HFFc6 (cell line): ENCODE results near the gene MAFB. TPM values are rescaled to one million over a fixed set of nuclear protein-coding genes. Genes with fewer than 3 reads are reported as not detected.

Experiments
- DNase-seq: peaks from one replicate; pipeline ENCODE4 v3.0.0-alpha.2; 2018
- H3K27ac Mint-ChIP-seq: 2 replicates; pipeline ENCODE4 v1.8.0; 2020; ENCODE audit warnings: mild to moderate bottlenecking, mixed read lengths
- H3K27me3 Mint-ChIP-seq: 2 replicates; pipeline ENCODE4 v1.8.0; 2021; ENCODE audit warnings: mild to moderate bottlenecking, moderate library complexity, mixed read lengths; ENCODE audit not compliant: insufficient read depth
- H3K36me3 Mint-ChIP-seq: 2 replicates; pipeline ENCODE4 v1.8.0; 2021; ENCODE audit warnings: low read depth, mixed read lengths
- H3K4me1 Mint-ChIP-seq: 2 replicates; pipeline ENCODE4 v1.8.0; 2020; ENCODE audit warnings: low read depth, mixed read lengths
- H3K4me3 Mint-ChIP-seq: 2 replicates; pipeline ENCODE4 v1.8.0; 2020; ENCODE audit warnings: mild to moderate bottlenecking, moderate library complexity, mixed read lengths
- H3K9me3 Mint-ChIP-seq: 2 replicates; pipeline ENCODE4 v1.8.0; 2020; ENCODE audit warnings: mild to moderate bottlenecking, mixed read lengths
- total RNA-seq, 6 experiments: library from RNA; stranded (reverse); fragmentation: NEBNext Ultra II Directional; extraction: Animal tissue kit (Norgen Biotek cat#: 25700); gene quantifications; 2 replicates in 1 of 6; 3 replicates in 5 of 6; pipeline ENCODE4 v1.2.3, GENCODE V29; 2021
- TF ChIP-seq, protein P1 (sequence below): fragments of 200-600 bp; sonication (generic); IDR thresholded peaks from 2 replicates; pipeline ENCODE4 v1.5.0; 2021; ENCODE audit warnings: antibody characterized with exemption, mild to moderate bottlenecking

MAFB gene
- total RNA-seq, 6 experiments from 2014 or later = 0.05 TPM; not detected in 5

- no peak for DNase-seq
- H3K27ac Mint-ChIP-seq = no peak overlapping the region
- TF ChIP-seq, protein P1, sequence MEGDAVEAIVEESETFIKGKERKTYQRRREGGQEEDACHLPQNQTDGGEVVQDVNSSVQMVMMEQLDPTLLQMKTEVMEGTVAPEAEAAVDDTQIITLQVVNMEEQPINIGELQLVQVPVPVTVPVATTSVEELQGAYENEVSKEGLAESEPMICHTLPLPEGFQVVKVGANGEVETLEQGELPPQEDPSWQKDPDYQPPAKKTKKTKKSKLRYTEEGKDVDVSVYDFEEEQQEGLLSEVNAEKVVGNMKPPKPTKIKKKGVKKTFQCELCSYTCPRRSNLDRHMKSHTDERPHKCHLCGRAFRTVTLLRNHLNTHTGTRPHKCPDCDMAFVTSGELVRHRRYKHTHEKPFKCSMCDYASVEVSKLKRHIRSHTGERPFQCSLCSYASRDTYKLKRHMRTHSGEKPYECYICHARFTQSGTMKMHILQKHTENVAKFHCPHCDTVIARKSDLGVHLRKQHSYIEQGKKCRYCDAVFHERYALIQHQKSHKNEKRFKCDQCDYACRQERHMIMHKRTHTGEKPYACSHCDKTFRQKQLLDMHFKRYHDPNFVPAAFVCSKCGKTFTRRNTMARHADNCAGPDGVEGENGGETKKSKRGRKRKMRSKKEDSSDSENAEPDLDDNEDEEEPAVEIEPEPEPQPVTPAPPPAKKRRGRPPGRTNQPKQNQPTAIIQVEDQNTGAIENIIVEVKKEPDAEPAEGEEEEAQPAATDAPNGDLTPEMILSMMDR = no peak
- H3K36me3 Mint-ChIP-seq = no peaks in the 10 kb centered on the region
- H3K4me1 Mint-ChIP-seq = no peaks in the 10 kb centered on the region
- peak overlapping the region; percentile 53; the same call in 1 of the 2 replicates for H3K4me3 Mint-ChIP-seq
- H3K9me3 Mint-ChIP-seq = no peaks in the 10 kb centered on the region
- peaks cover 35% of the 10 kb centered on the region for H3K27me3 Mint-ChIP-seq
These were observed 622 bp downstream of the MAFB start for GRCh38 chr20:40688129-40689099.

- TF ChIP-seq, protein P1 = no peak
- no peak for DNase-seq
- no peak overlapping the region for H3K27ac Mint-ChIP-seq
- no peaks in the 10 kb centered on the region for H3K9me3 Mint-ChIP-seq
- peaks cover 34% of the 10 kb centered on the region for H3K27me3 Mint-ChIP-seq
- no peaks in the 10 kb centered on the region for H3K36me3 Mint-ChIP-seq
- H3K4me3 Mint-ChIP-seq = no peak overlapping the region
- H3K4me1 Mint-ChIP-seq = no peaks in the 10 kb centered on the region
These were observed 1.5 kb downstream of the MAFB start for GRCh38 chr20:40687384-40688128.

DNA sequence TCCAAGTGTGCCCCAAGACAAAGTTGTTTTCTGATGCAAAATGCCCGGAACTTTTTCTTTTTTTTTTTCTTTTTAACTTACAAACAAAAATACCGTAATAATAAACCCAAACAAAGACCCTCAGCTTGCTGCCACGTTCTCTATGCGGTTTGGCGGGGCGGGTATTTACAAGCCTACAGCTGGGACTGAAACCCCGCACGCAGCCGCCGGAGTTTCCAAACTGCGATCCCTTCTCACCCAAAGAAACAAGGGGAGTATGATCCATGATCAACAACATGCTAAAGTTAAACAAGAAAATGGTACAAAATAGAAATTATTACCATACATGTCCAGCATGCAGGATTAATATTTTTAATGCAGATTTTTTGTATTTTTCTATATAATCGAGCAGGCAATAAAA is 2.1 kb downstream of the MAFB start:
- Mint-ChIP-seq H3K27ac (no peak overlapping the region), H3K4me3 (no peak overlapping the region), H3K9me3 (no peaks in the 10 kb centered on the region), H3K27me3 (peaks cover 33% of the 10 kb centered on the region), H3K36me3 (no peaks in the 10 kb centered on the region), H3K4me1 (no peaks in the 10 kb centered on the region)
- TF ChIP-seq, protein P1 = no peak
- no peak for DNase-seq

- Mint-ChIP-seq H3K27me3 (peaks cover 32% of the 10 kb centered on the region), H3K36me3 (no peaks in the 10 kb centered on the region), H3K27ac (no peak overlapping the region), H3K4me1 (no peaks in the 10 kb centered on the region), H3K4me3 (no peak overlapping the region), H3K9me3 (no peaks in the 10 kb centered on the region)
- no peak for DNase-seq
- TF ChIP-seq, protein P1 = no peak
These were observed 2.6 kb downstream of the MAFB start for GRCh38 chr20:40686434-40686882.

GRCh38 chr20:40685349-40685748 is 3.7 kb downstream of the MAFB start:
- H3K27ac Mint-ChIP-seq = no peak overlapping the region
- TF ChIP-seq, protein P1 = no peak
- no peak overlapping the region for H3K4me3 Mint-ChIP-seq
- no peaks in the 10 kb centered on the region for H3K4me1 Mint-ChIP-seq
- H3K27me3 Mint-ChIP-seq = peaks cover 29% of the 10 kb centered on the region
- no peaks in the 10 kb centered on the region for H3K9me3 Mint-ChIP-seq
- DNase-seq = no peak
- H3K36me3 Mint-ChIP-seq = no peaks in the 10 kb centered on the region
